Suprapubic skin (tissue), 4 donors: ENCODE results near the gene COL9A3. TPM values are rescaled to one million over a fixed set of nuclear protein-coding genes. Genes with fewer than 3 reads are reported as not detected.

Experiments used
- DNase-seq, 2 donors: peaks; one replicate each; pipeline ENCODE4 v3.0.0-alpha.2; 2019; ENCODE audit warnings: low spot score in 2 of 2
- H3K27ac ChIP-seq: fragments of 200-600 bp; sonication (generic); one replicate; pipeline ENCODE4 v1.5.1; 2019
- H3K27me3 ChIP-seq: fragments of 200-600 bp; sonication (generic); one replicate; pipeline ENCODE4 v1.5.1; 2019
- H3K36me3 ChIP-seq: fragments of 200-600 bp; sonication (generic); one replicate; pipeline ENCODE4 v1.5.1; 2019
- H3K4me1 ChIP-seq: fragments of 200-600 bp; sonication (generic); one replicate; pipeline ENCODE4 v1.5.1; 2019
- H3K4me3 ChIP-seq: fragments of 200-600 bp; sonication (generic); one replicate; pipeline ENCODE4 v1.5.1; 2019; ENCODE audit warnings: mild to moderate bottlenecking
- H3K9me3 ChIP-seq: fragments of 200-600 bp; sonication (generic); one replicate; pipeline ENCODE4 v1.5.1; 2019
- EP300 ChIP-seq: sonication (generic); formaldehyde crosslinking; IDR thresholded peaks from one replicate; pipeline ENCODE4 v1.6.1; 2017; ENCODE audit warnings: antibody characterized with exemption
- POLR2A ChIP-seq, 2 donors: fragments of 450-650 bp; IDR thresholded peaks; one replicate each; pipeline ENCODE4 v1.6.1; 2017; ENCODE audit warnings: antibody characterized with exemption in 2 of 2, mild to moderate bottlenecking in 2 of 2, moderate library complexity in 2 of 2
- POLR2AphosphoS5 ChIP-seq, 3 donors: sonication (generic); formaldehyde crosslinking; IDR thresholded peaks; one replicate each; pipeline ENCODE4 v1.6.1; 2017; ENCODE audit warnings: antibody characterized with exemption in 3 of 3
- WGBS: methylation state at CpG from one replicate; pipeline ENCODE4 v1.1.5; 2018; 5-methylcytosine and 5-hydroxymethylcytosine counted together
- total RNA-seq, 4 donors: library from RNA; depleted of rRNA; stranded (reverse); fragments of >200 nt; gene quantifications; one replicate each; pipeline ENCODE4 v1.1.0, GENCODE V29; 2016
- TF ChIP-seq, protein P1 (sequence below), 2 donors: fragments of 200-600 bp in 1 of 2; fragments of 450-650 bp in 1 of 2; sonication (generic) in 1 of 2; IDR thresholded peaks; one replicate each; pipeline ENCODE4 v1.5.1; 2016 to 2019; ENCODE audit warnings: antibody characterized with exemption in 2 of 2, mild to moderate bottlenecking in 1 of 2, moderate library complexity in 1 of 2

COL9A3 gene
- total RNA-seq, 4 donors from 2014 or later = 6.1 to 11.3 (median 8.1) TPM

DNA sequence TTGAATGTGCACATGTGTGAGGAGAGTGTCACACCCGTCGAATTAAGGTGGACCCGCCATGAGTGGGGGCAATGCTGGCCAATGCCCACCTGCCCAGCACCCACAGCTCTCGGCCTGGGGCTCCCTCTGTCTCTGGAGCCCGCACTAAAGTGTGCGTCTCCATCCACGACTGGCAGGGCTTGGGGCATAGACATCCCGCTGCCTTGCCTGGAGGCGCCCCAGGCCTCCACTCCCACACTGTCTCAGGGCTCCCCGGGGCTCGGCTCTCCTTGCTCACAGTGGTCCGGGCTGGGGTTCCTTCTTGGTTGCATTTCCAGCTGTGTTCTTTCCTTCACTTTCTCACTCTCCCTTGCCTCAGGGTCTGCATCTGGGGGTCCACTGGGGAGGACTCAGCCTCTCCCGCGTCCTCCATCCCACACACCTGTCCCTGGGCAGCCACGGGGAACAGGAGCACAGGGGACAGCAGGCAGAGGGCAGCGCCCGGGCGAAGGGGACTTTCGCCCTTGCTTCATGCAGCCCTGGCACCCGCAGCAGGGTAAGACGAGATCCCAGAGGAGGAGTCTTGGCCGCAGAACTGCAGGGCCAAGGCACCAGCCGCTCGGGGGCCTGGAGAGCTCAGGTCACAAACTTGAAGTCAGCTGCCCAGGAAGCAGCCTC lies 40.7 kb upstream of the COL9A3 start:
- H3K36me3 ChIP-seq = no peaks in the 10 kb centered on the region
- H3K4me3 ChIP-seq = no peak overlapping the region
- H3K27ac ChIP-seq = no peak overlapping the region
- DNase-seq = no peak
- WGBS = 76% methylated on average over 14 of the region's 24 CpGs
- H3K9me3 ChIP-seq = no peaks in the 10 kb centered on the region
- peaks cover 23% of the 10 kb centered on the region for H3K4me1 ChIP-seq
- H3K27me3 ChIP-seq = peaks cover 46% of the 10 kb centered on the region
- no peak for TF ChIP-seq POLR2A (IDR thresholded peaks at IDR 0.05)
- TF ChIP-seq, protein P1, sequence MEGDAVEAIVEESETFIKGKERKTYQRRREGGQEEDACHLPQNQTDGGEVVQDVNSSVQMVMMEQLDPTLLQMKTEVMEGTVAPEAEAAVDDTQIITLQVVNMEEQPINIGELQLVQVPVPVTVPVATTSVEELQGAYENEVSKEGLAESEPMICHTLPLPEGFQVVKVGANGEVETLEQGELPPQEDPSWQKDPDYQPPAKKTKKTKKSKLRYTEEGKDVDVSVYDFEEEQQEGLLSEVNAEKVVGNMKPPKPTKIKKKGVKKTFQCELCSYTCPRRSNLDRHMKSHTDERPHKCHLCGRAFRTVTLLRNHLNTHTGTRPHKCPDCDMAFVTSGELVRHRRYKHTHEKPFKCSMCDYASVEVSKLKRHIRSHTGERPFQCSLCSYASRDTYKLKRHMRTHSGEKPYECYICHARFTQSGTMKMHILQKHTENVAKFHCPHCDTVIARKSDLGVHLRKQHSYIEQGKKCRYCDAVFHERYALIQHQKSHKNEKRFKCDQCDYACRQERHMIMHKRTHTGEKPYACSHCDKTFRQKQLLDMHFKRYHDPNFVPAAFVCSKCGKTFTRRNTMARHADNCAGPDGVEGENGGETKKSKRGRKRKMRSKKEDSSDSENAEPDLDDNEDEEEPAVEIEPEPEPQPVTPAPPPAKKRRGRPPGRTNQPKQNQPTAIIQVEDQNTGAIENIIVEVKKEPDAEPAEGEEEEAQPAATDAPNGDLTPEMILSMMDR (IDR thresholded peaks at IDR 0.05) = no peak
- TF ChIP-seq POLR2AphosphoS5 (IDR thresholded peaks at IDR 0.05) = no peak
- no peak for TF ChIP-seq EP300

DNA sequence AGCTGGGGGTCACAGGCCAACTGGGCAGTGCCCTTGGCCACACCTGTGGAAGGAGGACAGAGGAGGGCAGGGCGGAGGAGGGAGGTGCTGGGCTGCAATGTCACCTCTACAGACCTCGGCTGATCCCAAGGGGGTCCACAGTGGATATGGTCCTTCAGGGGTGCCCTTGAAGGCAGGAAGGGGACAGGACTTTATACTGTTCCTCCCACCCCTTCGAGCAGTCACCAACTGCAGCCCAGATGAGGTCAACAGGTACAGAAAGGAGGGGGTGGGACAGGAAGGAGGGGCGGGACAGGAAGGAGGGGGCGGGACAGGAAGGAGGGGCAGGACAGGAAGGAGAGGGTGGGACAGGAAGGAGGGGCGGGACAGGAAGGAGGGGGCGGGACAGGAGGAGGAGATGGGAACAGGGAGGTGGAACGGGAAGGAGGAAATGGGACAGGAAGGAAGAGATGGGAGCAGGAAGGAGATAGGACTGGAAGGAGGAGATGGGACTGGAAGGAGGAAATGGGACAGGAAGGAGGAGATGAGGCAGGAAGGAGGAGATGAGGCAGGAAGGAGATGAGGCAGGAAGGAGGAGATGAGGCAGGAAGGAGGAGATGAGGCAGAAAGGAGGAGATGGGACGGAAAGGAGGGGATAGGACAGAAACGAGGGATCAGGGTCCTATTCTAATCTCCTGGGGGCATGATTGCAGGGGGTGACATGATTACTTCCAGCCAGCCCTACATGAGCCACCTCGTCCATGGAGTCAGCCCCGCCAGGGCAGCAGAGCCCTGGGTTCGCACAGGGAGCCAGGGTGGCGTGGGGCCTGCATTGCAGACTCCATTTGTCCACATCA lies 39.9 kb upstream of the COL9A3 start:
- H3K4me1 ChIP-seq = peaks cover 23% of the 10 kb centered on the region
- H3K27ac ChIP-seq = no peak overlapping the region
- no peak for TF ChIP-seq EP300
- TF ChIP-seq, protein P1 (IDR thresholded peaks at IDR 0.05) = no peak
- 62% methylated on average over 14 of the region's 14 CpGs for WGBS
- no peak overlapping the region for H3K4me3 ChIP-seq
- H3K27me3 ChIP-seq = peaks cover 46% of the 10 kb centered on the region
- H3K36me3 ChIP-seq = no peaks in the 10 kb centered on the region
- no peaks in the 10 kb centered on the region for H3K9me3 ChIP-seq
- no peak for DNase-seq

DNA sequence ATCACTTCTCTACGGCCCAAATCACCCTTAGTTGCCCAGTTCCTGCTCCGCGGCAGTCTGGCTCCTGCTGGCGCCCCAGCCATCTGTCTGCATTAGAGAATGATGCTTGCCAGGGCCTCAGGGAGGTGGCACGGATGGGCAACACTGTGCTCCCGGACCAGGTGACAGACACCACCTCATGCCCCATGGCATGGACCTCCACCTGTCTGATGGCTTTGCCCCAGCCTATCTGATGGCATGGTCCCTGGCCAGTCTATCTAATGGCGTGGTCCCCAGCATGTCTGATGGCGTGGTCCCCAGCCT lies 39.4 kb upstream of the COL9A3 start:
- no peak overlapping the region for H3K27ac ChIP-seq
- H3K9me3 ChIP-seq = no peaks in the 10 kb centered on the region
- WGBS = 97% methylated on average over 5 of the region's 8 CpGs
- H3K36me3 ChIP-seq = no peaks in the 10 kb centered on the region
- TF ChIP-seq, protein P1 (IDR thresholded peaks at IDR 0.05) = no peak
- peaks cover 20% of the 10 kb centered on the region for H3K4me1 ChIP-seq
- no peak for DNase-seq
- peaks cover 46% of the 10 kb centered on the region for H3K27me3 ChIP-seq
- H3K4me3 ChIP-seq = no peak overlapping the region

DNA sequence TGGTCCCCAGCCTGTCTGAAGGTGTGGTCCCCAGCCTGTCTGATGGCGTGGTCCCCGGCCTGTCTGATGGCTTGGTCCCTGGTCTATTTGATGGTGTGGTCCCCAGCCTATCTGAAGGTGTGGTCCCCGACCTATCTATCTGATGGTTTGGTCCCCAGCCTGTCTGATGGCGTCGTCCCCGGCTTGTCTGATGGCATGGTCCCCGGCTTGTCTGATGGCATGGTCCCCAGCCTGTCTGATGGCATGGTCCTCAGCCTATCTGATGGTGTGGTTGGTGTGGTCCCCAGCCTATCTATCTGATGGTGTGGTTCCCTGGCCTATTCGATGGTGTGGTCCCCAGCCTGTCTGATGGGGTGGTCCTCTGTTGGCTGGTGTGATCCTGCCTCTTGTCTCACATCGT lies 38.8 kb upstream of the COL9A3 start:
- Histone ChIP-seq H3K36me3 (no peaks in the 10 kb centered on the region), H3K4me1 (peaks cover 14% of the 10 kb centered on the region), H3K9me3 (no peaks in the 10 kb centered on the region), H3K27ac (no peak overlapping the region), H3K27me3 (peaks cover 46% of the 10 kb centered on the region), H3K4me3 (no peak overlapping the region)
- TF ChIP-seq, protein P1 (IDR thresholded peaks at IDR 0.05) = no peak
- TF ChIP-seq EP300 = no peak
- no peak for DNase-seq
- WGBS = 96% methylated on average over 7 of the region's 9 CpGs

DNA sequence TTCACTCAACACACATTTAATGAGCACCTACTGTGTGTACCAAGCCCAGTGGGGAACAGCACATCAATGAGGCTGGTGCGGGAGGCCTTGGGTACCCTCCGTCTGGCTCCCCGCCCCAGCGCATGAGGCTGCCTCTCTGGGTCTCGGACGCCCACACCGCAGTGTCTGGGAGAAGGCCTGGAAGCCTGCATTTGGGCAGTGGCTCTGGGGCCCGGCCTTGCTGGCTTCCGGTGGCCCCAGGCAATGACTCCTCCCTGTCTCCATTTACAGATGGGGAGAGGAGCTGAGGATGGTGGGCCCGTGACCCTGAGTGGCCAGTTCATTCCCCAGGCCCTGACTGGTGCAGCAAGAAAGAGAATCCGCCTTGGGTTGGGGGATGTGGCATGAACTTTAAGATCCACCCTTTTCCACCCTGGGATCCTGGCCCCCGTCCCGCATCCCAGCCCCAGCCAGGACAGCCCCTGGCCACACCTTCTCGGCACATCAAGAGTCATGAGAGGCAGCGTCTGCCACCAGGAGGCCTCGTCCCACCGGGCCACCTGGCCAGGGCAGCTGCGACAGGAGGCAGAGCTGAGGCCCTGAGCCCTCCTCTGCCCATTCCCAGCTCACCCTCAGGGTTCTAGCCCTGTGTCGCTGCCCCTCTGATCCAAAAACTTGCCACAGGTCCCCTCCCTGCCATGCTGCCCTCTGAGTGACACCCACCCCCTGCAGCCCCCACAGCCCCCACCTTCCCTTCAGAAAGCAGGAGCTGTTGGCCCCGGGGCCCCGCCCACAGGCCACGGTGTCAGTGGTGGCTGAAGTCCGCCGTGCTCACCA lies 38.0 kb upstream of the COL9A3 start:
- Histone ChIP-seq H3K4me1 (peaks cover 7% of the 10 kb centered on the region), H3K9me3 (no peaks in the 10 kb centered on the region), H3K36me3 (no peaks in the 10 kb centered on the region), H3K27ac (no peak overlapping the region), H3K4me3 (no peak overlapping the region), H3K27me3 (peaks cover 44% of the 10 kb centered on the region)
- TF ChIP-seq, protein P1 (IDR thresholded peaks at IDR 0.05) = no peak
- no peak for TF ChIP-seq POLR2A (IDR thresholded peaks at IDR 0.05)
- TF ChIP-seq EP300 = no peak
- no peak for TF ChIP-seq POLR2AphosphoS5 (IDR thresholded peaks at IDR 0.05)
- 67% methylated on average over 6 of the region's 24 CpGs for WGBS
- DNase-seq = no peak
